ENCODE measurements around the gene KRTAP10-6.

Gene KRTAP10-6

GRCh38 chr21:44544566-44544965, 47.7 kb downstream of the KRTAP10-6 start:
- no peak for DNase-seq (ENCODE audit: low read depth)
- TF ChIP-seq, protein P1, sequence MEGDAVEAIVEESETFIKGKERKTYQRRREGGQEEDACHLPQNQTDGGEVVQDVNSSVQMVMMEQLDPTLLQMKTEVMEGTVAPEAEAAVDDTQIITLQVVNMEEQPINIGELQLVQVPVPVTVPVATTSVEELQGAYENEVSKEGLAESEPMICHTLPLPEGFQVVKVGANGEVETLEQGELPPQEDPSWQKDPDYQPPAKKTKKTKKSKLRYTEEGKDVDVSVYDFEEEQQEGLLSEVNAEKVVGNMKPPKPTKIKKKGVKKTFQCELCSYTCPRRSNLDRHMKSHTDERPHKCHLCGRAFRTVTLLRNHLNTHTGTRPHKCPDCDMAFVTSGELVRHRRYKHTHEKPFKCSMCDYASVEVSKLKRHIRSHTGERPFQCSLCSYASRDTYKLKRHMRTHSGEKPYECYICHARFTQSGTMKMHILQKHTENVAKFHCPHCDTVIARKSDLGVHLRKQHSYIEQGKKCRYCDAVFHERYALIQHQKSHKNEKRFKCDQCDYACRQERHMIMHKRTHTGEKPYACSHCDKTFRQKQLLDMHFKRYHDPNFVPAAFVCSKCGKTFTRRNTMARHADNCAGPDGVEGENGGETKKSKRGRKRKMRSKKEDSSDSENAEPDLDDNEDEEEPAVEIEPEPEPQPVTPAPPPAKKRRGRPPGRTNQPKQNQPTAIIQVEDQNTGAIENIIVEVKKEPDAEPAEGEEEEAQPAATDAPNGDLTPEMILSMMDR (IDR thresholded peaks at IDR 0.05; ENCODE audit: low read depth, low read length, missing control alignments), result no peak
- H3K4me3 ChIP-seq (ENCODE audit: low read depth, low read length), result no peak overlapping the region

DNA sequence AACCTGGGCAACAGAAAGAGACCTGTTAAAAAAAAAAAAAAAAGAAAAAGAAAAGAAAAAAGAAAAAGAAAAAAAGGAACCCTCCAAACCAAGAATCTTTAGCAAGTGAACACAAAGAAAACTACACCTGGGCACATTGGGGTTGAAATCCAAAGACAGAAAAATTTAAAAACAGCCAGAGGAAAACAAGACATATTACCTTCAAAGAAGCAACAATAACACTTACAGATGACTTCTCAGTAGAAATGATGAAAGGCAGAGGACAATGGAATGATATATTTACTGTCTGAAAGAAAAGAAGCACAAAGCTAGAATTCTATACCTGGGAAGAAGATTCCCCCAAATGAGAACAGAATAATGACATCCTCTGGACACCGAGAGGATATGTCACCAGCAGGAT, 49.6 kb downstream of the KRTAP10-6 start:
- no peak for DNase-seq (ENCODE audit: low read depth)
- H3K4me3 ChIP-seq (ENCODE audit: low read depth, low read length), result no peak overlapping the region
- TF ChIP-seq, protein P1 (IDR thresholded peaks at IDR 0.05; ENCODE audit: low read depth, low read length, missing control alignments), result no peak

All from GM12864 (cell line).